ENCODE results near the gene TRIM5.
"Not testable (repeated sequence)": the region's sequence is repeated elsewhere in the genome, so short reads cannot be mapped to it uniquely, and the experiment has no call there.

Gene TRIM5

GRCh38 chr11:5684646-5685362 is at the start of gene TRIM5:
TRIM5 (minus strand) TSS chr11:5685074; CDS start chr11:5680177, 4,897 bp downstream.
- in situ Hi-C loops (cut with MboI; ENCODE audit: low sequenced_read_pairs), result no loop called here

- in situ Hi-C loops (cut with MboI; ENCODE audit: low sequenced_read_pairs), result no loop called here
Measured at GRCh38 chr11:5727691-5728090, 42.8 kb upstream of the TRIM5 start.

- in situ Hi-C loops (cut with MboI; ENCODE audit: low sequenced_read_pairs), result no loop called here
Measured at GRCh38 chr11:5726351-5726750, 41.5 kb upstream of the TRIM5 start.

GRCh38 chr11:5722622-5723021 is 37.7 kb upstream of the TRIM5 start:
- in situ Hi-C loops (cut with MboI; ENCODE audit: low sequenced_read_pairs), result no loop called here

- in situ Hi-C loops (cut with MboI; ENCODE audit: low sequenced_read_pairs), result no loop called here
Measured at GRCh38 chr11:5719703-5720495, 35.0 kb upstream of the TRIM5 start.

- in situ Hi-C loops (cut with MboI; ENCODE audit: low sequenced_read_pairs), result not testable (repeated sequence)
Measured at GRCh38 chr11:5716518-5716917, 31.6 kb upstream of the TRIM5 start.

- in situ Hi-C loops (cut with MboI; ENCODE audit: low sequenced_read_pairs), result no loop called here
Measured at GRCh38 chr11:5713695-5714094, 28.8 kb upstream of the TRIM5 start.

GRCh38 chr11:5712507-5712906 is 27.6 kb upstream of the TRIM5 start:
- in situ Hi-C loops (cut with MboI; ENCODE audit: low sequenced_read_pairs), result no loop called here

- in situ Hi-C loops (cut with MboI; ENCODE audit: low sequenced_read_pairs), result no loop called here
Measured at GRCh38 chr11:5705688-5706087, 20.8 kb upstream of the TRIM5 start.

GRCh38 chr11:5703741-5704536 is 19.1 kb upstream of the TRIM5 start:
- in situ Hi-C loops (cut with MboI; ENCODE audit: low sequenced_read_pairs), result no loop called here

- in situ Hi-C loops (cut with MboI; ENCODE audit: low sequenced_read_pairs), result no loop called here
Measured at GRCh38 chr11:5701055-5701577, 16.2 kb upstream of the TRIM5 start.

GRCh38 chr11:5700421-5701054 is 15.7 kb upstream of the TRIM5 start:
- in situ Hi-C loops (cut with MboI; ENCODE audit: low sequenced_read_pairs), result no loop called here

GRCh38 chr11:5698281-5698680 is 13.4 kb upstream of the TRIM5 start:
- in situ Hi-C loops (cut with MboI; ENCODE audit: low sequenced_read_pairs), result no loop called here

- in situ Hi-C loops (cut with MboI; ENCODE audit: low sequenced_read_pairs), result no loop called here
Measured at GRCh38 chr11:5696210-5696609, 11.3 kb upstream of the TRIM5 start.

- in situ Hi-C loops (cut with MboI; ENCODE audit: low sequenced_read_pairs), result no loop called here
Measured at GRCh38 chr11:5695580-5695979, 10.7 kb upstream of the TRIM5 start.

GRCh38 chr11:5694642-5695041 is 9.8 kb upstream of the TRIM5 start:
- in situ Hi-C loops (cut with MboI; ENCODE audit: low sequenced_read_pairs), result no loop called here

- in situ Hi-C loops (cut with MboI; ENCODE audit: low sequenced_read_pairs), result no loop called here
Measured at GRCh38 chr11:5691964-5692361, 7.1 kb upstream of the TRIM5 start.

- in situ Hi-C loops (cut with MboI; ENCODE audit: low sequenced_read_pairs), result not testable (repeated sequence)
Measured at GRCh38 chr11:5691238-5691963, 6.5 kb upstream of the TRIM5 start.

- in situ Hi-C loops (cut with MboI; ENCODE audit: low sequenced_read_pairs), result no loop called here
Measured at GRCh38 chr11:5690736-5691135, 5.9 kb upstream of the TRIM5 start.

- in situ Hi-C loops (cut with MboI; ENCODE audit: low sequenced_read_pairs), result no loop called here
Measured at GRCh38 chr11:5690216-5690615, 5.3 kb upstream of the TRIM5 start.

All from HL-60/S4 treated with phorbol 12-myristate 13-acetate at 8.2 ng/mL for 4 days and 3 days (cell line).